ENCODE results near the gene KLK6. TPM values are rescaled to one million over a fixed set of nuclear protein-coding genes. Genes with fewer than 3 reads are reported as not detected.

The KLK6 gene
- not detected for total RNA-seq

GRCh38 chr19:50969413-50969760, at the start of gene KLK6:
KLK6 (minus strand) TSS chr19:50969591; CDS start chr19:50968104, 1,487 bp downstream.

GRCh38 chr19:51001515-51001914, 32.1 kb upstream of the KLK6 start, which contains the start of gene KLK8:
KLK8 (minus strand) TSS chr19:51001604; CDS start chr19:51001167, 437 bp downstream.

DNA sequence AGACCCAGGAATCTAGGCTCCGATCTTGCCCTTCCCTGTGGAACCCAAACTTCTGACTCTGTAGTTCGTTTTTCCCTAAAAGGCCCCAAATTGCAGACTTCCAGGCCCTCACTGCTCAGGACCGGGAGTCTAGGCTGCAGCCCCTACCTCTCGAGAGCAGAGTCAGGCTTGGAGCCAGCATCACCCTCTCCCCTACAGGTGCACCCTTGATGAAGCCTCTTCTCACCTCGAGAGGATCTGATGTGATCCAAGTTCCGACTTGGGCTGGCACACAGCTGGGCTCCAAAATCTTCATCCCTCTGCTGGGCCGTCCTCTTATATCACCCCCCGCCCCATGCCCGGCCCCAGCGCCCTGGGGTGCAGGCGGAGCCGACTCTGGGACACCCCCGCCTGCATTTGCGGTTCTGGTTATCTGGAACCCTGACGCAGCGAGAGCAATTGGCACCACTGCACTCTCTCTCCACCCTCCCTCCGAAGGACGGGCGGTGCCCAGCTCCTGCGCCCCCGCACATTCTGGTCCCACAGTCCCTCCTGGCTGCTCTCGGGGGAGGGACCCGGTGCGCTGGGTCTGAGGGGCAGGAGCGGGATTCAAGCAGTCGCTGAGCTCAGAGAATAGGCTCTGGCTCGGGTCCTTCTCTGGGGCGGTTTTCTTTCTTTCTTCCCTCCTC, 14.4 kb upstream of the KLK6 start, which contains the start of gene KLK7:
Gene KLK7, minus strand, starts transcription at position 293 of the 668 bp plus-strand sequence. CDS start 1,518 bp downstream, outside the sequence.

DNA sequence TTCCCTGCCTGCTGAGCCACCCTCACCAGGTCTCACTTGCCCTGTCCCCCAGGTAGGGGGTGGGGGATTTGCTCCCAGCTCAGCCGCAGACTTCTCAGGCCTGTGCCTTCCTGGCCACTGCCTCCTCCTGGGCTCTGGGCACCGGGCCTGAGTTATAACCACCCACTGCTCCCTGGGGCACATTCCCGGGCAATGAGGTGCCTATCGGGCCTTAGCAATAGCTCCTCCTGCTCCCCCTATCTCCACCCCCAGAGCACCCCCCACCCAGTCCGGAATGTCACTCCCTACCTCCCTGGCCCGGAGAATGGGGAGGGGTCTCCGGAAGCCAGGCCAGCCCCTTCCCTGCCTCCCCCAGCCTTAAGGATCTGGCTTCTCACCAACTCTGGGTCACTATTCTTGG, 16.5 kb downstream of the KLK6 start, which contains the start of gene KLK5:
Gene KLK5, minus strand, starts transcription at position 129 of the 400 bp plus-strand sequence. CDS start 381 bp downstream, outside the sequence.

DNA sequence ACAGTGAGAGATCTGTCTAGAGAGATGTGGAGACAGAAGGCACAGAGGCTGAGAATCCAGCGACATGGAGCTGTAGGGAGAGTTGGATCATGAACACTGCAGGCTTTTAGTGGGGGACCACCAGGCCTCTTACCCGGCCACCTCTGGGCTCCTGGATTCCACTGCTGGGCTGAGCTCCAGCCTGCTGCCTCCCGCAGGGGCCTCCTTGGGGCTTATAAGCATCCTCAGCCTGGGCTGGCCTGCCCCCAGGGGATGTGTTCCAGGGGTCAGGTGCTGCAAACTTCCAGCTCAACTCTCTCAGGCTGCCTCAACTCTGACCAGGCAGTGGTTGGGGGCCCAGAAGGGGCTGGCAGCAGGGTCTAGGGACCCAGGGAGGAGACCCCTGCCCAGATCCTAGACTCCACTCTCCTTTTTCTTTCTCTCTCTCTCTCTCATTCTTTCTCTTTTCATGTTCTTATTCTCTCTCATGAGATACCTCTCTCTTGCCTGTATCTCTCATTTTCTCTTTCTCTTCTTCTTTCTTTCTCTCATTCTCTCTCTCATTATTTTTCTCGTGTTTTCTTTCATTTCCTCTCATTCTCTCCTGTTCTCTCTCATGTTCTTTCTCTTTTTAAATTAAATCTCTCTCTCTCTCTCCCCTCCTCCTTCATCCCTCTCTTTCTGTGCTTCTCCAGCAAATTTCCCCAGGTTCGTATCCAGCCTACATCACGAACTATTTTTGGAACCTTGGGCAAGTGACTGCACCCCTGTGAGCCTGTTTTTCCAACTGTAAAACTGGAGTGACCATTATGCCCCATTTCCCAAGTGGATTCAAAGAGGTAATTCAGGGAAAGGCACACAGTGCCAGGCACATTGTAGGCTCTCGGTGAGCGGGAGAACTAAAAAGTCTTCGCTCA, 57.9 kb downstream of the KLK6 start, which contains the start of gene KLK4:
Gene KLK4, minus strand, starts transcription at position 190 of the 896 bp plus-strand sequence. CDS start 657 bp downstream, outside the sequence.

Other genes with a start within 250 kb of the KLK6 start
- 49.1 TPM for gene SHANK1, start 249.8 kb downstream of the KLK6 start, total RNA-seq
- 2.5 TPM for gene CLEC11A, start 246.2 kb downstream of the KLK6 start, total RNA-seq
- gene GPR32, start 199.1 kb downstream of the KLK6 start, total RNA-seq: not detected
- gene ACP4, start 179.2 kb downstream of the KLK6 start, total RNA-seq: not detected
- not detected for gene KLK1, start 145.8 kb downstream of the KLK6 start, total RNA-seq
- gene KLK15, start 136.0 kb downstream of the KLK6 start, total RNA-seq: not detected
- gene KLK3, start 114.7 kb downstream of the KLK6 start, total RNA-seq: not detected
- not detected for gene KLK2, start 96.2 kb downstream of the KLK6 start, total RNA-seq
- not detected for gene KLK4, start 58.2 kb downstream of the KLK6 start, total RNA-seq
- not detected for gene KLK5, start 16.6 kb downstream of the KLK6 start, total RNA-seq
- not detected for gene KLK7, start 14.3 kb upstream of the KLK6 start, total RNA-seq
- not detected for gene KLK8, start 32.0 kb upstream of the KLK6 start, total RNA-seq
- not detected for gene KLK10, start 50.1 kb upstream of the KLK6 start, total RNA-seq
- not detected for gene KLK11, start 57.0 kb upstream of the KLK6 start, total RNA-seq
- not detected for gene KLK12, start 65.4 kb upstream of the KLK6 start, total RNA-seq
- not detected for gene KLK13, start 95.5 kb upstream of the KLK6 start, total RNA-seq
- gene KLK14, start 113.3 kb upstream of the KLK6 start, total RNA-seq: 0.63 TPM
- gene CTU1, start 138.8 kb upstream of the KLK6 start, total RNA-seq: 6.6 TPM
- 0.31 TPM for gene SIGLEC9, start 155.3 kb upstream of the KLK6 start, total RNA-seq
- not detected for gene SIGLEC7, start 172.7 kb upstream of the KLK6 start, total RNA-seq